Kidney (tissue), 14 donors: ENCODE measurements around the gene CLEC16A. TPM values are rescaled to one million over a fixed set of nuclear protein-coding genes. Genes with fewer than 3 reads are reported as not detected.

Source experiments
- DNase-seq, 5 donors: peaks; one replicate each; pipeline ENCODE4 v3.0.0-alpha.2; 2013 to 2020
- FAIRE-seq: peaks from 2 replicates; lab custom pipeline; 2012; peaks lifted over from hg19 to GRCh38; lab: Jason Lieb, UNC
- H3K27ac ChIP-seq, 2 donors: one replicate each; pipeline ENCODE4 v1.7.0; 2013; ENCODE audit warnings: low read depth in 2 of 2, low read length in 2 of 2, inconsistent platforms in 1 of 2
- H3K27me3 ChIP-seq: one replicate; pipeline ENCODE4 v1.7.1; 2013; ENCODE audit warnings: low read length, inconsistent platforms; ENCODE audit not compliant: control insufficient read depth, insufficient read depth
- H3K36me3 ChIP-seq, 3 donors: one replicate each; pipeline versions ENCODE4 v1.7.0 to v1.7.1; 2013; ENCODE audit warnings: low read length in 3 of 3, control low read depth in 1 of 3, inconsistent platforms in 1 of 3; ENCODE audit not compliant: insufficient read depth in 3 of 3, control insufficient read depth in 2 of 3
- H3K4me1 ChIP-seq, 3 donors: one replicate each; pipeline versions ENCODE4 v1.7.0 to v1.7.1; 2013; ENCODE audit warnings: low read length in 3 of 3, inconsistent platforms in 1 of 3, low read depth in 1 of 3; ENCODE audit not compliant: control insufficient read depth in 2 of 3, insufficient read depth in 2 of 3
- H3K4me3 ChIP-seq, 3 donors: one replicate each; pipeline versions ENCODE4 v1.7.0 to v1.8.1; 2013; ENCODE audit warnings: low read length in 3 of 3, control low read depth in 1 of 3, inconsistent platforms in 1 of 3
- H3K9ac ChIP-seq, 3 donors: one replicate each; pipeline versions ENCODE4 v1.7.0 to v1.7.1; 2013; ENCODE audit warnings: low read length in 3 of 3, control low read depth in 1 of 3, inconsistent platforms in 1 of 3
- H3K9me3 ChIP-seq, 3 donors: one replicate each; pipeline versions ENCODE4 v1.7.0 to v1.7.1; 2013; ENCODE audit warnings: low read length in 3 of 3, control low read depth in 1 of 3, inconsistent platforms in 1 of 3; ENCODE audit not compliant: control insufficient read depth in 2 of 3, insufficient read depth in 1 of 3
- CTCF ChIP-seq: IDR thresholded peaks from 3 replicates; pipeline ENCODE4 v1.5.1; 2012; ENCODE audit warnings: mild to moderate bottlenecking, moderate library complexity, borderline replicate concordance; ENCODE audit not compliant: insufficient read depth; ENCODE audit errors: extremely low read depth
- intact Hi-C: fragments of 100-400 bp; cut with DNase I; formaldehyde crosslinking; loops from one replicate; pipeline ENCODE4 v1.11.1; 2022
- polyA plus RNA-seq: library from polyadenylated mRNA; stranded (reverse); fragments of 350-450 nt; fragmentation: Illumina TruSeq; extraction: RNeasy Lipid Tissue Mini Kit (QIAGEN cat#74804); gene quantifications from one replicate; pipeline ENCODE4 v1.2.3, GENCODE V29; 2014; ENCODE audit warnings: low read depth, low replicate concordance; ENCODE audit not compliant: insufficient read depth
- total RNA-seq: library from RNA; stranded (reverse); fragmentation: NEBNext Ultra II Directional; extraction: Animal tissue kit (Norgen Biotek cat#: 25700); gene quantifications from one replicate; pipeline ENCODE4 v1.2.1, GENCODE V29; 2021
- donor health status: control.
- donor health status: control.
- donor health status: control.
- donor health status: control.
- donor health status: control.
- donor health status: DM: yes; HTN: yes; CAD: no.
- donor health status: Normal renal cell carcinoma (clear cell type).

The CLEC16A gene
- total and polyA plus RNA-seq, 2 donors from 2014 or later = 10.8 to 51.9 TPM

- FAIRE-seq (no peak), DNase-seq (no peak)
- H3K27me3 ChIP-seq = no peaks in the 10 kb centered on the region
- H3K4me3 ChIP-seq = no peak overlapping the region
- peaks cover 0 to 4% (median 0%) of the 10 kb centered on the region in 3 donors for H3K4me1 ChIP-seq
- intact Hi-C loops = no loop called here
- H3K36me3 ChIP-seq = no peaks in the 10 kb centered on the region
- H3K27ac ChIP-seq = no peak overlapping the region
- no peak overlapping the region for H3K9ac ChIP-seq
- H3K9me3 ChIP-seq = no peaks in the 10 kb centered on the region
- TF ChIP-seq CTCF = no peak
These were observed 211.0 kb downstream of the CLEC16A start for GRCh38 chr16:11155284-11155806.

GRCh38 chr16:11156401-11156800, 212.0 kb downstream of the CLEC16A start:
- Histone ChIP-seq H3K27me3 (no peaks in the 10 kb centered on the region), H3K4me1 (peaks cover 0 to 1% (median 0%) of the 10 kb centered on the region in 3 donors), H3K36me3 (no peaks in the 10 kb centered on the region), H3K9ac (no peak overlapping the region), H3K27ac (no peak overlapping the region), H3K4me3 (no peak overlapping the region), H3K9me3 (no peaks in the 10 kb centered on the region)
- no peak for FAIRE-seq
- no peak for TF ChIP-seq CTCF
- DNase-seq = no peak
- intact Hi-C loops = no loop called here

- H3K27ac ChIP-seq = no peak overlapping the region
- no peak for TF ChIP-seq CTCF
- DNase-seq = no peak
- no peak overlapping the region for H3K4me3 ChIP-seq
- no peaks in the 10 kb centered on the region for H3K4me1 ChIP-seq
- no peaks in the 10 kb centered on the region for H3K36me3 ChIP-seq
- H3K27me3 ChIP-seq = no peaks in the 10 kb centered on the region
- FAIRE-seq = no peak
- no peaks in the 10 kb centered on the region for H3K9me3 ChIP-seq
- H3K9ac ChIP-seq = no peak overlapping the region
- intact Hi-C loops = no loop called here
These were observed 212.8 kb downstream of the CLEC16A start for GRCh38 chr16:11157143-11157542.

GRCh38 chr16:11158018-11158417, 213.7 kb downstream of the CLEC16A start:
- H3K27me3 ChIP-seq = no peaks in the 10 kb centered on the region
- H3K27ac ChIP-seq = no peak overlapping the region
- H3K9ac ChIP-seq = no peak overlapping the region
- no peak for TF ChIP-seq CTCF
- no peaks in the 10 kb centered on the region for H3K4me1 ChIP-seq
- H3K36me3 ChIP-seq = no peaks in the 10 kb centered on the region
- FAIRE-seq = no peak
- no peak for DNase-seq
- no peaks in the 10 kb centered on the region for H3K9me3 ChIP-seq
- no peak overlapping the region for H3K4me3 ChIP-seq
- intact Hi-C loops = no loop called here
